Nephron progenitor cell (in vitro differentiated cells): Measurements from ENCODE around the gene CTNNA3.
"Not testable (repeated sequence)": the region's sequence is repeated elsewhere in the genome, so short reads cannot be mapped to it uniquely, and the experiment has no call there.

ENCODE experiments used
- DNase-seq: peaks from one replicate; pipeline ENCODE4 v3.0.0; 2021
- H3K27ac Mint-ChIP-seq: 2 replicates; pipeline ENCODE4 v1.8.0; 2021; ENCODE audit warnings: mild to moderate bottlenecking, moderate library complexity, mixed read lengths
- H3K27me3 Mint-ChIP-seq: 2 replicates; pipeline ENCODE4 v1.8.0; 2021; ENCODE audit warnings: mild to moderate bottlenecking, low read depth, mixed read lengths; ENCODE audit not compliant: poor library complexity
- H3K36me3 Mint-ChIP-seq: 2 replicates; pipeline ENCODE4 v1.8.0; 2021; ENCODE audit warnings: low read depth, mixed read lengths
- H3K4me1 Mint-ChIP-seq: 2 replicates; pipeline ENCODE4 v1.8.0; 2021; ENCODE audit warnings: mixed read lengths
- H3K4me3 Mint-ChIP-seq: 2 replicates; pipeline ENCODE4 v1.8.0; 2021; ENCODE audit warnings: mild to moderate bottlenecking, moderate library complexity, mixed read lengths
- H3K9me3 Mint-ChIP-seq: 2 replicates; pipeline ENCODE4 v1.8.0; 2021; ENCODE audit warnings: mild to moderate bottlenecking, moderate library complexity, mixed read lengths
- TF ChIP-seq, protein P1 (sequence below): fragments of 200-600 bp; sonication (generic); IDR thresholded peaks from 2 replicates; pipeline ENCODE4 v1.5.0; 2021; ENCODE audit warnings: antibody characterized with exemption

Gene CTNNA3

DNA sequence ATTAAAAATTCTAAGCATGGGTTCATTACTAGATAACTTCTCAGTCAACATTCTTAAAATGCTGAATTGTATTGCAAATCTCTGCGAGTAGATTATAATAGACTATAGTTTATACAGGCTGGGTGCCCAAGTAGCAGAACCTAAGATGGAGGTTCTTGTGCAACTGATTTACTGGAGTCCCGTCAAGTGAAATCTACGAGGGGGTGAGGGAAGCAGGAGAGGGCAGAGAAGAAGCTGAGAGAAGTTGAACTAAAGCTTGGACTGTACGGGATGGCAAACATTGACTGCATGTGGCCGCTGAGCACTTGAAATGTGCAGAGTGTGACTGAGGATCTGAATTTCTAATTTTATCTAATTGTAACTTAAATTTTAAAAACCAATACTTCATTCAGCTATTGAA, 124.5 kb downstream of the CTNNA3 start:
- TF ChIP-seq, protein P1, sequence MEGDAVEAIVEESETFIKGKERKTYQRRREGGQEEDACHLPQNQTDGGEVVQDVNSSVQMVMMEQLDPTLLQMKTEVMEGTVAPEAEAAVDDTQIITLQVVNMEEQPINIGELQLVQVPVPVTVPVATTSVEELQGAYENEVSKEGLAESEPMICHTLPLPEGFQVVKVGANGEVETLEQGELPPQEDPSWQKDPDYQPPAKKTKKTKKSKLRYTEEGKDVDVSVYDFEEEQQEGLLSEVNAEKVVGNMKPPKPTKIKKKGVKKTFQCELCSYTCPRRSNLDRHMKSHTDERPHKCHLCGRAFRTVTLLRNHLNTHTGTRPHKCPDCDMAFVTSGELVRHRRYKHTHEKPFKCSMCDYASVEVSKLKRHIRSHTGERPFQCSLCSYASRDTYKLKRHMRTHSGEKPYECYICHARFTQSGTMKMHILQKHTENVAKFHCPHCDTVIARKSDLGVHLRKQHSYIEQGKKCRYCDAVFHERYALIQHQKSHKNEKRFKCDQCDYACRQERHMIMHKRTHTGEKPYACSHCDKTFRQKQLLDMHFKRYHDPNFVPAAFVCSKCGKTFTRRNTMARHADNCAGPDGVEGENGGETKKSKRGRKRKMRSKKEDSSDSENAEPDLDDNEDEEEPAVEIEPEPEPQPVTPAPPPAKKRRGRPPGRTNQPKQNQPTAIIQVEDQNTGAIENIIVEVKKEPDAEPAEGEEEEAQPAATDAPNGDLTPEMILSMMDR: no peak
- H3K9me3 Mint-ChIP-seq: no peaks in the 10 kb centered on the region

DNA sequence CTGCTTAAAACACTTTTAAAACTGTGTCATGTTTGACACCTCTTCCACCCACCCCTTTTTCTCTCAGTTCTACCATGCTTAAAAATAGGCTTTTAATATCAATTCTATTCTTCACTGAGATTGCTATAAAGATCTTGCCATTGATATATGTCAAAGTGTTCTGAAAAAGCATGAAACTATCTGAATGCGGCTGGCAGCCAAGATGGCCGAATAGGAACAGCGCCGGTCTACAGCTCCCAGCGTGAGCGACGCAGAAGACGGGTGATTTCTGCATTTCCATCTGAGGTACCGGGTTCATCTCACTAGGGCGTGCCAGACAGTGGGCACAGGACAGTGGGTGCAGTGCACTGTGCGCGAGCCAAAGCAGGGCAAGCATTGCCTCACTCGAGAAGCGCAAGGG, 137.7 kb downstream of the CTNNA3 start:
- not testable (repeated sequence) for H3K27ac Mint-ChIP-seq, DNase-seq, H3K4me1 Mint-ChIP-seq, H3K36me3 Mint-ChIP-seq, H3K4me3 Mint-ChIP-seq
- H3K27me3 Mint-ChIP-seq: peaks cover 10% of the 10 kb centered on the region
- peaks cover 42% of the 10 kb centered on the region for H3K9me3 Mint-ChIP-seq

More for the DNA sequence above, 124.5 kb downstream of the CTNNA3 start:
- no peak overlapping the region for H3K27ac Mint-ChIP-seq
- H3K36me3 Mint-ChIP-seq: no peaks in the 10 kb centered on the region
- peaks cover 11% of the 10 kb centered on the region for H3K27me3 Mint-ChIP-seq
- no peaks in the 10 kb centered on the region for H3K4me1 Mint-ChIP-seq
- DNase-seq: no peak
- H3K4me3 Mint-ChIP-seq: no peak overlapping the region

DNA sequence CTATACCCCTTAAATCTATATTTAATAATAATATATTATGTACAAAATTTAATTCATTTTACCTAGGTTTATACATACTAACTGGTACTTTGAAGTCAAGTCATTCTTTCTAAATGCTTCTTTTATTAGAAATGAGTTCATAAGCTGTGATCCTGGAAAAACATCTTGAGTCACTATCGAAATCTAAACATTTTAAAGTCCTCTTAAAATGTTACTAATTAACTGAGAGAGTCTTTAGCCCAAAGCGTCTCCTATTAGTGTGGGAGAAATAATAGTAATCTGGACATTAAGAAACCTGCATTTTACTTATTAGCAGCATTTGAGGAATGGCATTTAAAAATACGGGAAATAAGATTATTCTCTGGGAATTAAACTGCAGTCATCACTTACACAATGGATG, 142.7 kb downstream of the CTNNA3 start:
- no peak for DNase-seq
- peaks cover 8% of the 10 kb centered on the region for H3K27me3 Mint-ChIP-seq
- peaks cover under 1% of the 10 kb centered on the region for H3K36me3 Mint-ChIP-seq
- TF ChIP-seq, protein P1: no peak
- H3K4me3 Mint-ChIP-seq: no peak overlapping the region
- no peak overlapping the region for H3K27ac Mint-ChIP-seq
- H3K4me1 Mint-ChIP-seq: no peaks in the 10 kb centered on the region
- H3K9me3 Mint-ChIP-seq: peaks cover 20% of the 10 kb centered on the region

DNA sequence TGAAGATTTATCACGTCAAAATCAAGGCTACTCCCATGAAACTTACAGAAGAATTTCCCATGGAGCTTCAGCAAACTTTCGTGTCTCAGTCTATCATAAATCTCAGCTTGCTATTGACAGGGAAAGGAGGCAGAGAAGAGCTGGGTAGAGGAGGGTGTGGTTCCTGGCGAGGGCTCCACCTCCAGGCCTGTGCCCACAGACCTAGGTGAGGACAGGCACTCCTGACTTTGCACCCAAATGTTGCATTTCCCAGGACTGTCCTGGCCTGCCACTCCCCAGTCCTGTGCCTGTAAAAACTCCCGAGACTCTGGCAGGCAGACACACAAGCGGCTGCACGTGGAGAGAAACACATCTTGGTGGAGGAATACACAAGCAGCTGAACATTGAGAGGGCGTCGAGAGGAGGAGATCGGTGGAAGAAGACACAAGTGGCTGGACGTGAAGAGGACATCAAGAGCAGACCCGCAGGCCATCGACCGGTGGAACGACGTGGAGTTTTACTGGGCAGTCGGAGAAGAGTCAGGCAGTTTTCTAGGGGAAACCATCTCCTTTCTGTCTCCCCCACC, 145.1 kb downstream of the CTNNA3 start:
- peak; percentile 6 for DNase-seq
- no peaks in the 10 kb centered on the region for H3K4me1 Mint-ChIP-seq
- H3K9me3 Mint-ChIP-seq: peaks cover 11% of the 10 kb centered on the region
- no peak overlapping the region for H3K27ac Mint-ChIP-seq
- H3K36me3 Mint-ChIP-seq: no peaks in the 10 kb centered on the region
- no peak overlapping the region for H3K4me3 Mint-ChIP-seq
- TF ChIP-seq, protein P1: no peak
- H3K27me3 Mint-ChIP-seq: peaks cover 9% of the 10 kb centered on the region

DNA sequence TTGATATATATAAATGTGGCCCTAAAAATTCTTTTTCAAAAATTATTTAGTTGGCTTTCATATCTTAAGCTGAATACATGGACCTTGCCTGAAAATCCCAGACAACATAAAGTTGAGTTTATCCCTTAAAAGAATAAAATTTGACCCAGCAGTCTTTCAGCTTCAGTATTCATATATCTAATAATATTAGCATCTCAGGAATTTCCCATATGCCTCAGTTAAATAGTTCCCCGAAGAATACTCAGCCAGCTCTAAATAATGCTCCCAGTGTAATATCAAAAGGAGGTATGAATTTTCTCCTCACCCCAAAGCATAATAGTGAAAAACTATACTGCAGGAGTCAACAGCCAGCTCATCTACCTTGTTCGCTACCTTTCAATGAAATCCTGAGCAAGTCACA, 145.9 kb downstream of the CTNNA3 start:
- no peak overlapping the region for H3K4me3 Mint-ChIP-seq
- H3K9me3 Mint-ChIP-seq: peaks cover 6% of the 10 kb centered on the region
- peaks cover 9% of the 10 kb centered on the region for H3K27me3 Mint-ChIP-seq
- H3K36me3 Mint-ChIP-seq: no peaks in the 10 kb centered on the region
- no peak for DNase-seq
- no peaks in the 10 kb centered on the region for H3K4me1 Mint-ChIP-seq
- H3K27ac Mint-ChIP-seq: no peak overlapping the region
- TF ChIP-seq, protein P1: no peak

DNA sequence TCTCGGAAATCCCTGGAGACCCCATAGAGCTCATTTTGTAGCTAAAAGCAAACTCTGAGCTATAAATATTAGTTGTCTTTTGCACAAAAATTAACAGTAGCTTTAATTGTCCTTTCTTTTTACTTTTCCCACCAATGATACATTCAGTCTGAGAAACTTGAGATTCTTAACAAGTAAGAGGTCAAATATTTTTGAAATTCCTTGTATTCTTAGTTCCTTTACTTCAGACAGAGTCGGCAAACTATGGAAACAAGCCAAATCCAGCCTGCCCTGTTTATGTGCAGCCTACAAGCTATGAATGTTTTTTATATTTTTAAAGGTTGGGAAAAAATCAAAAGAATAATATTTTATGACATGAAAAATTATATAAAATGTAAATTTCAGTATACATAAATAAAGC, 146.6 kb downstream of the CTNNA3 start:
- Mint-ChIP-seq H3K9me3 (peaks cover 2% of the 10 kb centered on the region), H3K4me3 (no peak overlapping the region), H3K27ac (no peak overlapping the region), H3K27me3 (peaks cover 9% of the 10 kb centered on the region), H3K4me1 (no peaks in the 10 kb centered on the region), H3K36me3 (no peaks in the 10 kb centered on the region)
- DNase-seq: no peak
- TF ChIP-seq, protein P1: no peak
